OCI-LY7 (cell line): Measurements from ENCODE around the gene GOLGA6B.

ENCODE experiments used
- EZH2phosphoT487 ChIP-seq: fragments of 200-600 bp; sonication (generic); IDR thresholded peaks from 2 replicates; pipeline ENCODE4 v1.6.1; 2018; ENCODE audit warnings: low read depth, borderline replicate concordance, mild to moderate bottlenecking, mixed run types, antibody characterized with exemption, low read length, moderate library complexity, mixed read lengths
- TF ChIP-seq, protein P1 (sequence below): fragments of 200-600 bp; sonication (generic); conservative IDR thresholded peaks from 2 replicates; pipeline ENCODE4 v1.5.1; 2014; ENCODE audit warnings: mild to moderate bottlenecking, antibody characterized with exemption, low read length, moderate library complexity, mixed read lengths

GRCh38 chr15:72604794-72605193, 49.7 kb upstream of the GOLGA6B start:
- TF ChIP-seq, protein P1, sequence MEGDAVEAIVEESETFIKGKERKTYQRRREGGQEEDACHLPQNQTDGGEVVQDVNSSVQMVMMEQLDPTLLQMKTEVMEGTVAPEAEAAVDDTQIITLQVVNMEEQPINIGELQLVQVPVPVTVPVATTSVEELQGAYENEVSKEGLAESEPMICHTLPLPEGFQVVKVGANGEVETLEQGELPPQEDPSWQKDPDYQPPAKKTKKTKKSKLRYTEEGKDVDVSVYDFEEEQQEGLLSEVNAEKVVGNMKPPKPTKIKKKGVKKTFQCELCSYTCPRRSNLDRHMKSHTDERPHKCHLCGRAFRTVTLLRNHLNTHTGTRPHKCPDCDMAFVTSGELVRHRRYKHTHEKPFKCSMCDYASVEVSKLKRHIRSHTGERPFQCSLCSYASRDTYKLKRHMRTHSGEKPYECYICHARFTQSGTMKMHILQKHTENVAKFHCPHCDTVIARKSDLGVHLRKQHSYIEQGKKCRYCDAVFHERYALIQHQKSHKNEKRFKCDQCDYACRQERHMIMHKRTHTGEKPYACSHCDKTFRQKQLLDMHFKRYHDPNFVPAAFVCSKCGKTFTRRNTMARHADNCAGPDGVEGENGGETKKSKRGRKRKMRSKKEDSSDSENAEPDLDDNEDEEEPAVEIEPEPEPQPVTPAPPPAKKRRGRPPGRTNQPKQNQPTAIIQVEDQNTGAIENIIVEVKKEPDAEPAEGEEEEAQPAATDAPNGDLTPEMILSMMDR = no peak
- no peak for TF ChIP-seq EZH2phosphoT487
